C4-2B (cell line): Measurements from ENCODE around the gene PLCB3.

Experiments
- ZFX ChIP-seq: fragments of 450-650 bp; IDR thresholded peaks from 2 replicates; pipeline ENCODE4 v1.6.1; 2017
- TF ChIP-seq, protein P1 (sequence below): fragments of 450-650 bp; conservative IDR thresholded peaks from 2 replicates; pipeline ENCODE4 v1.5.1; 2017; ENCODE audit warnings: mild to moderate bottlenecking

- TF ChIP-seq, protein P1, sequence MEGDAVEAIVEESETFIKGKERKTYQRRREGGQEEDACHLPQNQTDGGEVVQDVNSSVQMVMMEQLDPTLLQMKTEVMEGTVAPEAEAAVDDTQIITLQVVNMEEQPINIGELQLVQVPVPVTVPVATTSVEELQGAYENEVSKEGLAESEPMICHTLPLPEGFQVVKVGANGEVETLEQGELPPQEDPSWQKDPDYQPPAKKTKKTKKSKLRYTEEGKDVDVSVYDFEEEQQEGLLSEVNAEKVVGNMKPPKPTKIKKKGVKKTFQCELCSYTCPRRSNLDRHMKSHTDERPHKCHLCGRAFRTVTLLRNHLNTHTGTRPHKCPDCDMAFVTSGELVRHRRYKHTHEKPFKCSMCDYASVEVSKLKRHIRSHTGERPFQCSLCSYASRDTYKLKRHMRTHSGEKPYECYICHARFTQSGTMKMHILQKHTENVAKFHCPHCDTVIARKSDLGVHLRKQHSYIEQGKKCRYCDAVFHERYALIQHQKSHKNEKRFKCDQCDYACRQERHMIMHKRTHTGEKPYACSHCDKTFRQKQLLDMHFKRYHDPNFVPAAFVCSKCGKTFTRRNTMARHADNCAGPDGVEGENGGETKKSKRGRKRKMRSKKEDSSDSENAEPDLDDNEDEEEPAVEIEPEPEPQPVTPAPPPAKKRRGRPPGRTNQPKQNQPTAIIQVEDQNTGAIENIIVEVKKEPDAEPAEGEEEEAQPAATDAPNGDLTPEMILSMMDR, result no peak
- no peak for TF ChIP-seq ZFX
These were observed 47.8 kb upstream of the PLCB3 start for GRCh38 chr11:64203421-64204079.
